HL-60/S4 treated with phorbol 12-myristate 13-acetate at 8.2 ng/mL for 4 days and 3 days (cell line): ENCODE results near the gene ATM.
"Not testable (repeated sequence)": the region's sequence is repeated elsewhere in the genome, so short reads cannot be mapped to it uniquely, and the experiment has no call there.

ENCODE experiments used
- in situ Hi-C: fragments of 300-500 bp; cut with MboI; formaldehyde crosslinking; loops from 2 replicates; pipeline ENCODE4 v1.15.0; 2022; ENCODE audit warnings: low sequenced_read_pairs

Gene ATM

DNA sequence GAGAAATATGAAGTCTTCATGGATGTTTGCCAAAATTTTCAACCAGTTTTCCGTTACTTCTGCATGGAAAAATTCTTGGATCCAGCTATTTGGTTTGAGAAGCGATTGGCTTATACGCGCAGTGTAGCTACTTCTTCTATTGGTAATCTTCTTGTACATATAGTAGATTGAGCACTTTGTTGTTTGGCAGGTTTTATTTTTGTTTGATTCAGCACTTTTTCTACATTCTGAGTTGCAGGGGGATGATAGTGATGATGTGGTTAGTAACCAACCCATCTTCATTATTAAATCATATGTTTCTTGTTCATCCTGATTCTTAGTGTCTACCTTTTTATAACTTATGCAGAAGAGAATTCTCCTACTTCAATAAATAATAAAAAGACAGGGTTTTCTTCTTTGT lies 122.9 kb downstream of the ATM start:
- in situ Hi-C loops, result loop anchor here (25.0 kb wide), 1 partner anchor 208 kb away; no protein-coding TSS in a partner anchor

DNA sequence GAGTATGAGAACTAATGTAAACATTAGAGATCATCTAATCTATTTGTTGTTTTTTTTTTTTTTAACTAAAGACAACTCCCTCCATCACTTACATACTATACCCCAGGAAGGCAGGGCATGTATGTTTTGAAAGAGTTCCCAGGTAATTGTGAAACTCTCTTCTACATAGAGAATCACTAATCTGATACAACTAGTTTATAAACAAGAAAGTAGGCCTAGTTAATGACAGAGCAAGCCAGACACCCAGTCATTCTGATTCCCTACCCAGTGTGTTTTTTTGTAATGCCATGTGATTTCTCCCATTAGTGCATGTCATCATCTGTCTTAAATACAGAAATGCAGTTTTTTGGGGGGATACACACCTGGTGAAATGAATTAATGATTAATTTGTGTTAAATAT lies 123.6 kb downstream of the ATM start:
- in situ Hi-C loops, result loop anchor here (25.0 kb wide), 1 partner anchor 209 kb away; no protein-coding TSS in a partner anchor

- in situ Hi-C loops, result no loop called here
Observed at GRCh38 chr11:108351468-108351867, 128.6 kb downstream of the ATM start.

GRCh38 chr11:108364159-108364558 lies 141.3 kb downstream of the ATM start:
- in situ Hi-C loops, result no loop called here

DNA sequence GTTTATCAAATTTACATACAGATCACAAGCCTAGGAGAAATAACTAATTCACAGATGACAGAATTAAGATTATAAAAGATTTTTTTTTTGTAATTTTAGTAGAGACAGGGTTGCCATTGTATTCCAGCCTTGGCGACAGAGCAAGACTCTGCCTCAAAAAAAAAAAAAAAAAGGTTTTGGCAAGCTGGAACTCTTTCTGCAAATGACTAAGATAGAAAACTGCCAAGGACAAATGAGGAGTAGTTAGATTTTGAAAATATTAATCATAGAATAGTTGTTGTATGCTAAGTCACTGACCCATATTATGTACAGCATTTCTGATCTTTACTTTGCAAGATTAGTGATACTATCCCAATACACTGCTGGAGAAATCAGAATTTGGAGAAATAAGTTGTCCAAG lies 145.3 kb downstream of the ATM start:
- in situ Hi-C loops, result no loop called here

GRCh38 chr11:108369064-108369463 lies 146.2 kb downstream of the ATM start:
- in situ Hi-C loops, result no loop called here

- in situ Hi-C loops, result no loop called here
Observed at GRCh38 chr11:108370315-108370714, 147.4 kb downstream of the ATM start.

GRCh38 chr11:108370990-108371389 lies 148.1 kb downstream of the ATM start:
- in situ Hi-C loops, result no loop called here

DNA sequence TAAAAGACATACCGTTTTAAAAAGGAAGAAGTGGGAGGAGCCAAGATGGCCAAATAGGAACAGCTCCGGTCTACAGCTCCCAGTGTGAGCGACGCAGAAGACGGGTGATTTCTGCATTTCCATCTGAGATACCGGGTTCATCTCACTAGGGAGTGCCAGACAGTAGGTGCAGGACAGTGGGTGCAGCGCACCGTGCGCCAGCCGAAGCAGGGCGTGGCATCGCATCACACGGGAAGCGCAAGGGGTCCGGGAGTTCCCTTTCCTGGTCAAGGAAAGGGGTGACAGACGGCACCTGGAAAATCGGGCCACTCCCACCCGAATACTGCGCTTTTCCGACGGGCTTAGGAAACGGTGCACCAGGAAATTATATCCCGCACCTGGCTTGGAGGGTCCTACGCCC lies 150.6 kb downstream of the ATM start:
- in situ Hi-C loops, result not testable (repeated sequence)

GRCh38 chr11:108388576-108388975 lies 165.7 kb downstream of the ATM start:
- in situ Hi-C loops, result no loop called here

DNA sequence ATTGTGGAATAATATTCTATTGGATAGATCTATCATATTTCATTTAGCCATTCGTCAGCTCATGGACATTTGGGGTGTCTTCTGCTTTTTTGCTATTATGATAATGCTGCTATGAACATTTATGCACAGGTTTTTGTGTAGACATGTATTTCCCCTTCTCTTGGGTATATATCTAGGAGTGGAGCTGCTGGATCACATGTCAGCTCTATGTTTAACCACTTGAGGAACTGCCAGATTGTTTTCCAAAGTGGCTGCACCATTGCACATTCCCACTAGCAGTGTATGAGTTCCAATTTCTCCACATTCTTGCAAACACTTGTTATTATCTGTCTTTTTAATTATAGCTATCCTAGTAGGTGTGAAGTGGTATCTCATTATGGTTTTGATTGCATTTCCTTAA lies 169.5 kb downstream of the ATM start:
- in situ Hi-C loops, result no loop called here

- in situ Hi-C loops, result no loop called here
Observed at GRCh38 chr11:108393046-108393445, 170.2 kb downstream of the ATM start.

- in situ Hi-C loops, result no loop called here
Observed at GRCh38 chr11:108394744-108395284, 171.9 kb downstream of the ATM start.

- in situ Hi-C loops, result not testable (repeated sequence)
Observed at GRCh38 chr11:108396672-108397071, 173.8 kb downstream of the ATM start.

DNA sequence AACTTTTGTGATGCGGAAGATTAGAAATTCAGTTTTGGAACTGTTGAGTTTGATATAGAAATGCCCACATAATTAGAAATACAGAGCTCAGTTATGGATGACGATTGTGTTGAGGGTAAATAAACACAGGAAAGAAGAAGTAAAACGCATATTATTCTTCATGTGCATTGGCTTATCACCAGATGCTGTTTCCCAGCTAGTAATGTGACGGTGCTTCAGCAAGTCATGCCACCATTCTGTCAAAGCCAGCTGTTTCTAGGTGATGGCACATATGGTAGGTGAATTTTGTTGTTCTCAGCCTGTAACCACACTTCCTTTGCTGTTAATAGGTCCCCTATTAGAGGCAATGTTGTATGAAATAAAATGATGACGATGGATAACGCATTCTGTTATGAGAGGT lies 175.6 kb downstream of the ATM start:
- in situ Hi-C loops, result no loop called here

DNA sequence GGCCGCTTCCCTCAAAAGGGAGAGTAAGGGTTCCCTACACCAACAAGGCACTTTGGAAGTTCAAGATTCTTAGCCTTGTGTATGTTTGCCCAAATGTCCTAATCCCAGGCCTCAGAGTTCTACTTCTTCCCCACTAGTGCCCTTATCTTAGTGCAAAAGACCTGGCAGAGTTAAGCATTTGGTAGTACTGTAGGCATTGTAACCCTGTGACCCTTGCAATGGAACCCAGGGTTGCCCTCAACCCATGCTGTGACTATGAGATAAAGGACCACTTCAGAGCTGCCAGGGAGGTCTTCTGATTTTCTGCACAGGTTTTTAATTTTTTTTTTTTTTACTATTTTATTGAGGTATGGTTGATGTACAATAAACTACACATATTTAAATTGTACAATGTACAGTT lies 179.4 kb downstream of the ATM start:
- in situ Hi-C loops, result no loop called here

- in situ Hi-C loops, result no loop called here
Observed at GRCh38 chr11:108403052-108403451, 180.2 kb downstream of the ATM start.

- in situ Hi-C loops, result no loop called here
Observed at GRCh38 chr11:108405706-108406105, 182.8 kb downstream of the ATM start.

- in situ Hi-C loops, result no loop called here
Observed at GRCh38 chr11:108414958-108415357, 192.1 kb downstream of the ATM start.

GRCh38 chr11:108417551-108417950 lies 194.7 kb downstream of the ATM start:
- in situ Hi-C loops, result not testable (repeated sequence)
